ENCODE results near the gene PKDCC.
"Not testable (repeated sequence)": the region's sequence is repeated elsewhere in the genome, so short reads cannot be mapped to it uniquely, and the experiment has no call there.

PKDCC gene

DNA sequence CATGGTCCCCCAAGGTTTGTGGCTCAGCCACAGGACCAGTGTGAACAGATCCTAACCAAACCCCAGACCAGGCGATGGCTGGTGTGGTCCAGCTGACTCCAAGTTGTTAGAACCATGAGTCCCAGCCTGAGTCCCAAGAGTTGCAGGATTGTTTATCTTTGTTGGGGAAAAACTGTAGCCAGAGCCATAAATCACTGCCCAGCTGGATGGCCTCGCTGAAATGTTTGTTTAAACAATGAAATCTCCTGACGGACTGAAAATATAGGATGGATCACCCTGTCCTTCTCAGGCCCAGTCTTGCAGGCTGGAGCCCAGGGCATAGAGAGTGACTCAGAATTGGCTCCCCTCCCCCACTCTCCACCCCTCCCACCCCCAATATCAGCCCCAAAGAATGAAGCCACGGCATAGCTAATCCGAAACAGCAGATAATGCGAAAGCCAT is 36.4 kb downstream of the PKDCC start:
- H3K4me3 ChIP-seq (ENCODE audit: low read depth, low read length), result no peak overlapping the region

DNA sequence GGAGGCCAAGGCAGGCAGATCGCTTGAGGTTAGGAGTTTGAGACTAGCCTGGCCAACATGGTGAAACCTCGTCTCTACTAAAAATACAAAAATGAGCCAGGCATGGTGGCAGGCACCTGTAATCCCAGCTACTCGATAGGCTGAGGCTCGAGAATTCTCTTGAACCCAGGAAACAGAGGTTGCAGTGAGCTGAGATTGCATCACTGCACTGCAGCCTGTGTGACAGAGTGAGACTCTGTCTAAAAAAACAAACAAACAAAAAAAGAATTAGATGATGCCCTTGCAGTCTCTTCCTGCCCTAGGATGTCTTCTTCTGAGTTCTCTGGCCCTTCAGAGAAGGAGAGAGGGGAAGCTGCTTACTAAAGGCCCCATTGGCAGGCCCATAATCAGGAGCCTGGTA is 37.2 kb downstream of the PKDCC start:
- DNase-seq; H3K27ac ChIP-seq; H3K36me3 ChIP-seq (replicated peaks); H3K4me3 ChIP-seq (ENCODE audit: low read depth, low read length); H3K27me3 ChIP-seq (replicated peaks): not testable (repeated sequence)
- in situ Hi-C loops (cut with HindIII; ENCODE audit: low pct_ligation_motif_present, low sequenced_read_pairs), result loop anchor here (25.0 kb wide), 1 partner anchor 223 kb away; no protein-coding TSS in a partner anchor

More for the DNA sequence above, 36.4 kb downstream of the PKDCC start:
- no peak for TF ChIP-seq CTCF (IDR thresholded peaks at IDR 0.05; ENCODE audit: low read depth, low read length, missing control alignments)
- H3K27me3 ChIP-seq (replicated peaks), result no peaks in the 10 kb centered on the region
- no peak for DNase-seq
- in situ Hi-C loops (cut with HindIII; ENCODE audit: low pct_ligation_motif_present, low sequenced_read_pairs), result loop anchor here (25.0 kb wide), 1 partner anchor 222 kb away; no protein-coding TSS in a partner anchor
- no peak overlapping the region for H3K27ac ChIP-seq
- H3K36me3 ChIP-seq (replicated peaks), result no peaks in the 10 kb centered on the region

GRCh38 chr2:42085706-42086487 is 38.1 kb downstream of the PKDCC start:
- Histone ChIP-seq H3K4me3 (ENCODE audit: low read depth, low read length) (no peak overlapping the region), H3K36me3 (replicated peaks) (no peaks in the 10 kb centered on the region), H3K27ac (no peak overlapping the region), H3K27me3 (replicated peaks) (no peaks in the 10 kb centered on the region)
- TF ChIP-seq CTCF (IDR thresholded peaks at IDR 0.05; ENCODE audit: low read depth, low read length, missing control alignments), result no peak
- in situ Hi-C loops (cut with HindIII; ENCODE audit: low pct_ligation_motif_present, low sequenced_read_pairs), result loop anchor here (25.0 kb wide), 1 partner anchor 224 kb away; no protein-coding TSS in a partner anchor
- DNase-seq, result no peak

DNA sequence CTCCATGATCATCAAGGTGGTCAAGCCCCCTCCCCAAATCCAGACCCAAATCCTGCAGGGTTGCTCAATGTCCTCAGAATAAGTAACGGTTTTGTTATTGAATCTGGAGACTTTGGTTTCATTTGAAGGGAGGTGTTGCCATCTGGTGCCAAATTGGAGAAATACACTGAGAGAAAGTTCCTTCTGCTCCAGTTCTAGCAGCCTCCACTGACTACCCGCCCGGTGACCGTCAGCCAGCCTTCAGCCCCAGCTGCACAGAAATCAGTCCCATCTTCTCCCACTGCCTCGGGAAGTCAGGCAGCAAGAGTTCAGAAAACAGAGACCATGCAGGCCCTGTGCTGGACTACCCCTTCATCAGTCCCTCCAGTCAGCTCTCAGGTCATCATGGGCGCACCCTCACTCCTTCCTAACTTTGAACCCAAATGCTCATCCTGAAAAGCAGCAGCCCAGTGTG is 38.7 kb downstream of the PKDCC start:
- no peaks in the 10 kb centered on the region for H3K36me3 ChIP-seq (replicated peaks)
- H3K4me3 ChIP-seq (ENCODE audit: low read depth, low read length), result no peak overlapping the region
- no peak overlapping the region for H3K27ac ChIP-seq
- DNase-seq, result peak; percentile 62
- TF ChIP-seq CTCF (IDR thresholded peaks at IDR 0.05; ENCODE audit: low read depth, low read length, missing control alignments), result peak; percentile 70
- H3K27me3 ChIP-seq (replicated peaks), result no peaks in the 10 kb centered on the region
- in situ Hi-C loops (cut with HindIII; ENCODE audit: low pct_ligation_motif_present, low sequenced_read_pairs), result loop anchor here (25.0 kb wide), 1 partner anchor 224 kb away; no protein-coding TSS in a partner anchor

- no peak overlapping the region for H3K4me3 ChIP-seq (ENCODE audit: low read depth, low read length)
- no peak for TF ChIP-seq CTCF (IDR thresholded peaks at IDR 0.05; ENCODE audit: low read depth, low read length, missing control alignments)
- in situ Hi-C loops (cut with HindIII; ENCODE audit: low pct_ligation_motif_present, low sequenced_read_pairs), result loop anchor here (25.0 kb wide), 1 partner anchor 225 kb away; no protein-coding TSS in a partner anchor
These were observed 39.5 kb downstream of the PKDCC start for GRCh38 chr2:42087137-42087856.

GRCh38 chr2:42087857-42088195 is 40.0 kb downstream of the PKDCC start:
- no peaks in the 10 kb centered on the region for H3K27me3 ChIP-seq (replicated peaks)
- H3K4me3 ChIP-seq (ENCODE audit: low read depth, low read length), result no peak overlapping the region
- DNase-seq, result no peak
- no peaks in the 10 kb centered on the region for H3K36me3 ChIP-seq (replicated peaks)
- no peak overlapping the region for H3K27ac ChIP-seq
- in situ Hi-C loops (cut with HindIII; ENCODE audit: low pct_ligation_motif_present, low sequenced_read_pairs), result loop anchor here (25.0 kb wide), 1 partner anchor 226 kb away; no protein-coding TSS in a partner anchor
- no peak for TF ChIP-seq CTCF (IDR thresholded peaks at IDR 0.05; ENCODE audit: low read depth, low read length, missing control alignments)

More at GRCh38 chr2:42087137-42087856, 39.5 kb downstream of the PKDCC start:
- Histone ChIP-seq H3K27me3 (replicated peaks) (no peaks in the 10 kb centered on the region), H3K27ac (no peak overlapping the region), H3K36me3 (replicated peaks) (no peaks in the 10 kb centered on the region)
- DNase-seq, result no peak

Measured in brain microvascular endothelial cell (primary cell).